ENCODE data around the gene ASPN. TPM values are rescaled to one million over a fixed set of nuclear protein-coding genes. Genes with fewer than 3 reads are reported as not detected.

Gene ASPN
- total and polyA plus RNA-seq, 2 experiments from 2014 or later: 0.82 TPM; not detected in 1

DNA sequence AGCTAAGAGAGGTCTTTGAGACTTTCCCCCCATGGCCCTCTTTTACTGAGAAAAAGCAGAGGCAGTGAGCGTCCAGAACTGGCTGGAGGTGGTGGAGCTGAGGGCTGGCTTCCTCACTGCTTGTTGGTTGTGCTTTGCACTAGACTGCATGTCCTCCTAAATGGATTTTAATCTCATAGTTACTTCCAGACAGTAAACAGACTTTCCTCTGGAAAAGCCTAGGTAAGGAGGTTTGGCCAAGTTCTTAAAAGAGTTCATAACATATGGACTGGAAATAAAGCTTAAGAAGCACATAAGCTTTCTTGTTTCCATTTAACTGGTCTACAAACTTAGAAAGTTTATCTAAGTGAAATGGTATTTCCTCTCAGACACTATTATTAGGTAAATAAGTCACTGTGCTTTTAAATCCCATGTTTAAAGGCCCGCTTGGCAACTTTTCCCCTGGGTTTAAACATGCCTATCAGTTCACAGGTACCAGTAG, 2.0 kb downstream of the ASPN start (continued):
- TF ChIP-seq, protein P1, sequence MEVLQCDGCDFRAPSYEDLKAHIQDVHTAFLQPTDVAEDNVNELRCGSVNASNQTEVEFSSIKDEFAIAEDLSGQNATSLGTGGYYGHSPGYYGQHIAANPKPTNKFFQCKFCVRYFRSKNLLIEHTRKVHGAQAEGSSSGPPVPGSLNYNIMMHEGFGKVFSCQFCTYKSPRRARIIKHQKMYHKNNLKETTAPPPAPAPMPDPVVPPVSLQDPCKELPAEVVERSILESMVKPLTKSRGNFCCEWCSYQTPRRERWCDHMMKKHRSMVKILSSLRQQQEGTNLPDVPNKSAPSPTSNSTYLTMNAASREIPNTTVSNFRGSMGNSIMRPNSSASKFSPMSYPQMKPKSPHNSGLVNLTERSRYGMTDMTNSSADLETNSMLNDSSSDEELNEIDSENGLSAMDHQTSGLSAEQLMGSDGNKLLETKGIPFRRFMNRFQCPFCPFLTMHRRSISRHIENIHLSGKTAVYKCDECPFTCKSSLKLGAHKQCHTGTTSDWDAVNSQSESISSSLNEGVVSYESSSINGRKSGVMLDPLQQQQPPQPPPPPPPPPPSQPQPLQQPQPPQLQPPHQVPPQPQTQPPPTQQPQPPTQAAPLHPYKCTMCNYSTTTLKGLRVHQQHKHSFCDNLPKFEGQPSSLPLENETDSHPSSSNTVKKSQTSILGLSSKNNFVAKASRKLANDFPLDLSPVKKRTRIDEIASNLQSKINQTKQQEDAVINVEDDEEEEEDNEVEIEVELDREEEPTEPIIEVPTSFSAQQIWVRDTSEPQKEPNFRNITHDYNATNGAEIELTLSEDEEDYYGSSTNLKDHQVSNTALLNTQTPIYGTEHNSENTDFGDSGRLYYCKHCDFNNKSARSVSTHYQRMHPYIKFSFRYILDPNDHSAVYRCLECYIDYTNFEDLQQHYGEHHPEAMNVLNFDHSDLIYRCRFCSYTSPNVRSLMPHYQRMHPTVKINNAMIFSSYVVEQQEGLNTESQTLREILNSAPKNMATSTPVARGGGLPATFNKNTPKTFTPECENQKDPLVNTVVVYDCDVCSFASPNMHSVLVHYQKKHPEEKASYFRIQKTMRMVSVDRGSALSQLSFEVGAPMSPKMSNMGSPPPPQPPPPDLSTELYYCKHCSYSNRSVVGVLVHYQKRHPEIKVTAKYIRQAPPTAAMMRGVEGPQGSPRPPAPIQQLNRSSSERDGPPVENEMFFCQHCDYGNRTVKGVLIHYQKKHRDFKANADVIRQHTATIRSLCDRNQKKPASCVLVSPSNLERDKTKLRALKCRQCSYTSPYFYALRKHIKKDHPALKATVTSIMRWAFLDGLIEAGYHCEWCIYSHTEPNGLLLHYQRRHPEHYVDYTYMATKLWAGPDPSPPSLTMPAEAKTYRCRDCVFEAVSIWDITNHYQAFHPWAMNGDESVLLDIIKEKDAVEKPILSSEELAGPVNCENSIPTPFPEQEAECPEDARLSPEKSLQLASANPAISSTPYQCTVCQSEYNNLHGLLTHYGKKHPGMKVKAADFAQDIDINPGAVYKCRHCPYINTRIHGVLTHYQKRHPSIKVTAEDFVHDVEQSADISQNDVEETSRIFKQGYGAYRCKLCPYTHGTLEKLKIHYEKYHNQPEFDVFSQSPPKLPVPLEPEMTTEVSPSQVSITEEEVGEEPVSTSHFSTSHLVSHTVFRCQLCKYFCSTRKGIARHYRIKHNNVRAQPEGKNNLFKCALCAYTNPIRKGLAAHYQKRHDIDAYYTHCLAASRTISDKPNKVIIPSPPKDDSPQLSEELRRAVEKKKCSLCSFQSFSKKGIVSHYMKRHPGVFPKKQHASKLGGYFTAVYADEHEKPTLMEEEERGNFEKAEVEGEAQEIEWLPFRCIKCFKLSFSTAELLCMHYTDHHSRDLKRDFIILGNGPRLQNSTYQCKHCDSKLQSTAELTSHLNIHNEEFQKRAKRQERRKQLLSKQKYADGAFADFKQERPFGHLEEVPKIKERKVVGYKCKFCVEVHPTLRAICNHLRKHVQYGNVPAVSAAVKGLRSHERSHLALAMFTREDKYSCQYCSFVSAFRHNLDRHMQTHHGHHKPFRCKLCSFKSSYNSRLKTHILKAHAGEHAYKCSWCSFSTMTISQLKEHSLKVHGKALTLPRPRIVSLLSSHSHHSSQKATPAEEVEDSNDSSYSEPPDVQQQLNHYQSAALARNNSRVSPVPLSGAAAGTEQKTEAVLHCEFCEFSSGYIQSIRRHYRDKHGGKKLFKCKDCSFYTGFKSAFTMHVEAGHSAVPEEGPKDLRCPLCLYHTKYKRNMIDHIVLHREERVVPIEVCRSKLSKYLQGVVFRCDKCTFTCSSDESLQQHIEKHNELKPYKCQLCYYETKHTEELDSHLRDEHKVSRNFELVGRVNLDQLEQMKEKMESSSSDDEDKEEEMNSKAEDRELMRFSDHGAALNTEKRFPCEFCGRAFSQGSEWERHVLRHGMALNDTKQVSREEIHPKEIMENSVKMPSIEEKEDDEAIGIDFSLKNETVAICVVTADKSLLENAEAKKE (CRISPR knock-in tag; IDR thresholded peaks at IDR 0.05): no peak
- no peak for TF ChIP-seq EZH2phosphoT487 (IDR thresholded peaks at IDR 0.05; ENCODE audit: unreplicated experiment)
- TF ChIP-seq CREB1 (CRISPR knock-in tag; IDR thresholded peaks at IDR 0.05; ENCODE audit: low read depth): no peak
- no peak for TF ChIP-seq NANOG (IDR thresholded peaks at IDR 0.05; ENCODE audit: borderline replicate concordance)
- TF ChIP-seq, protein P2, sequence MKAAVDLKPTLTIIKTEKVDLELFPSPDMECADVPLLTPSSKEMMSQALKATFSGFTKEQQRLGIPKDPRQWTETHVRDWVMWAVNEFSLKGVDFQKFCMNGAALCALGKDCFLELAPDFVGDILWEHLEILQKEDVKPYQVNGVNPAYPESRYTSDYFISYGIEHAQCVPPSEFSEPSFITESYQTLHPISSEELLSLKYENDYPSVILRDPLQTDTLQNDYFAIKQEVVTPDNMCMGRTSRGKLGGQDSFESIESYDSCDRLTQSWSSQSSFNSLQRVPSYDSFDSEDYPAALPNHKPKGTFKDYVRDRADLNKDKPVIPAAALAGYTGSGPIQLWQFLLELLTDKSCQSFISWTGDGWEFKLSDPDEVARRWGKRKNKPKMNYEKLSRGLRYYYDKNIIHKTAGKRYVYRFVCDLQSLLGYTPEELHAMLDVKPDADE (IDR thresholded peaks at IDR 0.05): no peak
- TF ChIP-seq JUNB (IDR thresholded peaks at IDR 0.05; ENCODE audit: unreplicated experiment): no peak
- TF ChIP-seq ZNF331 (CRISPR knock-in tag; IDR thresholded peaks at IDR 0.05; ENCODE audit: low read depth): no peak
- TF ChIP-seq POLR2AphosphoS5 (IDR thresholded peaks at IDR 0.05; ENCODE audit: low read depth): no peak

DNA sequence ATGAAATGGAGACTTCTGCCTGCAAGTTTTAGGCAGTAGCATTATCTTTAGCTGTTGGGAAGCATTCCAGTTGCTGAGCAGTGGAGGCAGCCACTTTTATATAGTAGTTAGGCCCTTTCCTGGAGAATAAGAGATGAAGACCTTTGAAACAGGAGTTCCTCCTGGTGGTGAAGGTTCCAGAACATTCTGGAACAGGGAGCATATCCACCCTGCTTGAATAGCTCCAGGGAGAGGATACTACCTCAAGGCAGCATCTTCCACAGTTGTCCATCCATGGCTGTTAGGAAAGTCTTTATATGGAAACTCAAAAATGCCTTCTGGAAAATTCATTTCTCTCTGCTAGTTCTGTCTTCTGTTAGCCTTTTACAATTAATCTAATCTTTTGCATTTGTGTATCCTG, 3.0 kb downstream of the ASPN start:
- H3K27ac ChIP-seq (ENCODE audit: low read depth): no peak overlapping the region
- Mint-ChIP-seq H3K4me3 (no peak overlapping the region), H3K9me3 (no peaks in the 10 kb centered on the region), H3K27me3 (ENCODE audit: insufficient read depth, low read depth, poor library complexity) (no peaks in the 10 kb centered on the region), H3K36me3 (ENCODE audit: low read depth) (no peaks in the 10 kb centered on the region), H3K27ac (no peak overlapping the region), H3K4me1 (peaks cover 12% of the 10 kb centered on the region)
- H3K79me2 ChIP-seq (replicated peaks; ENCODE audit: insufficient read depth): no peaks in the 10 kb centered on the region
- no peaks in the 10 kb centered on the region for H3K27me3 ChIP-seq (ENCODE audit: insufficient read depth)
- H3K4me3 ChIP-seq: no peak overlapping the region
- H2AFZ ChIP-seq: no peak overlapping the region
- no peak overlapping the region for H3K4me2 ChIP-seq
- H3F3A ChIP-seq (replicated peaks; ENCODE audit: low read depth): no peaks in the 10 kb centered on the region
- no peak for DNase-seq (ENCODE audit: low spot score)
- H4K20me1 ChIP-seq (replicated peaks; ENCODE audit: insufficient read depth): no peaks in the 10 kb centered on the region
- no peaks in the 10 kb centered on the region for H3K9me2 ChIP-seq (ENCODE audit: insufficient read depth)
- H3K36me3 ChIP-seq (ENCODE audit: insufficient read depth): no peaks in the 10 kb centered on the region
- H3K4me1 ChIP-seq (ENCODE audit: insufficient read depth): peaks cover 23% of the 10 kb centered on the region
- ATAC-seq: no peak
- TF ChIP-seq CREB1 (CRISPR knock-in tag; IDR thresholded peaks at IDR 0.05; ENCODE audit: low read depth) (no peak), NANOG (IDR thresholded peaks at IDR 0.05; ENCODE audit: borderline replicate concordance) (no peak), POLR2AphosphoS5 (IDR thresholded peaks at IDR 0.05; ENCODE audit: low read depth) (no peak), ZNF114 (CRISPR knock-in tag; IDR thresholded peaks at IDR 0.05) (no peak), JUNB (IDR thresholded peaks at IDR 0.05; ENCODE audit: unreplicated experiment) (no peak)
- TF ChIP-seq, protein P2 (IDR thresholded peaks at IDR 0.05): no peak
- TF ChIP-seq, protein P3, sequence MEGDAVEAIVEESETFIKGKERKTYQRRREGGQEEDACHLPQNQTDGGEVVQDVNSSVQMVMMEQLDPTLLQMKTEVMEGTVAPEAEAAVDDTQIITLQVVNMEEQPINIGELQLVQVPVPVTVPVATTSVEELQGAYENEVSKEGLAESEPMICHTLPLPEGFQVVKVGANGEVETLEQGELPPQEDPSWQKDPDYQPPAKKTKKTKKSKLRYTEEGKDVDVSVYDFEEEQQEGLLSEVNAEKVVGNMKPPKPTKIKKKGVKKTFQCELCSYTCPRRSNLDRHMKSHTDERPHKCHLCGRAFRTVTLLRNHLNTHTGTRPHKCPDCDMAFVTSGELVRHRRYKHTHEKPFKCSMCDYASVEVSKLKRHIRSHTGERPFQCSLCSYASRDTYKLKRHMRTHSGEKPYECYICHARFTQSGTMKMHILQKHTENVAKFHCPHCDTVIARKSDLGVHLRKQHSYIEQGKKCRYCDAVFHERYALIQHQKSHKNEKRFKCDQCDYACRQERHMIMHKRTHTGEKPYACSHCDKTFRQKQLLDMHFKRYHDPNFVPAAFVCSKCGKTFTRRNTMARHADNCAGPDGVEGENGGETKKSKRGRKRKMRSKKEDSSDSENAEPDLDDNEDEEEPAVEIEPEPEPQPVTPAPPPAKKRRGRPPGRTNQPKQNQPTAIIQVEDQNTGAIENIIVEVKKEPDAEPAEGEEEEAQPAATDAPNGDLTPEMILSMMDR (conservative IDR thresholded peaks at IDR 0.05; ENCODE audit: low read depth in 2 of 2): no peak

Data from GM23338 (cell line).